Stimulated activated CD8-positive, alpha-beta memory T cell treated with anti-CD3 and anti-CD28 coated beads, Interleukin-15, amount 100 ng/mL, for 4 hours (primary cell): ENCODE data around the gene HOXC13.

Experiments
- DNase-seq, 2 donors: peaks; one replicate each; pipeline ENCODE4 v3.0.0-alpha.2; 2020; ENCODE audit warnings: low read depth in 2 of 2

Gene HOXC13

GRCh38 chr12:53939141-53940108 is 794 bp downstream of the HOXC13 start:
- no peak for DNase-seq

GRCh38 chr12:53940443-53941014 is 1.9 kb downstream of the HOXC13 start:
- no peak for DNase-seq

- DNase-seq: no peak
Measured at GRCh38 chr12:53941187-53941586, 2.6 kb downstream of the HOXC13 start.

- no peak for DNase-seq
Measured at GRCh38 chr12:53941750-53942149, 3.1 kb downstream of the HOXC13 start.

- DNase-seq: no peak
Measured at GRCh38 chr12:53942467-53942997, 3.9 kb downstream of the HOXC13 start.

- no peak for DNase-seq
Measured at GRCh38 chr12:53944209-53944608, 5.6 kb downstream of the HOXC13 start.

- DNase-seq: no peak
Measured at GRCh38 chr12:53944907-53945847, 6.5 kb downstream of the HOXC13 start.

GRCh38 chr12:53947743-53948142 is 9.1 kb downstream of the HOXC13 start:
- no peak for DNase-seq

- DNase-seq: no peak
Measured at GRCh38 chr12:53948650-53949593, 10.3 kb downstream of the HOXC13 start.

GRCh38 chr12:53949631-53950436 is 11.2 kb downstream of the HOXC13 start:
- DNase-seq: no peak

GRCh38 chr12:53950437-53950773 is 11.8 kb downstream of the HOXC13 start:
- no peak for DNase-seq

- no peak for DNase-seq
Measured at GRCh38 chr12:53950789-53951576, 12.4 kb downstream of the HOXC13 start.

GRCh38 chr12:53951577-53952334 is 13.1 kb downstream of the HOXC13 start:
- DNase-seq: no peak

GRCh38 chr12:53952335-53952694 is 13.7 kb downstream of the HOXC13 start:
- no peak for DNase-seq

- DNase-seq: no peak
Measured at GRCh38 chr12:53952871-53953734, 14.5 kb downstream of the HOXC13 start.

- no peak for DNase-seq
Measured at GRCh38 chr12:53953831-53954693, 15.4 kb downstream of the HOXC13 start.

GRCh38 chr12:53954694-53955035 is 16.0 kb downstream of the HOXC13 start, which contains the start of gene HOXC12:
HOXC12 (plus strand) TSS chr12:53954903; CDS start chr12:53954930, 27 bp downstream.
- no peak for DNase-seq
